ENCODE data around the gene UBE3B.

The UBE3B gene

DNA sequence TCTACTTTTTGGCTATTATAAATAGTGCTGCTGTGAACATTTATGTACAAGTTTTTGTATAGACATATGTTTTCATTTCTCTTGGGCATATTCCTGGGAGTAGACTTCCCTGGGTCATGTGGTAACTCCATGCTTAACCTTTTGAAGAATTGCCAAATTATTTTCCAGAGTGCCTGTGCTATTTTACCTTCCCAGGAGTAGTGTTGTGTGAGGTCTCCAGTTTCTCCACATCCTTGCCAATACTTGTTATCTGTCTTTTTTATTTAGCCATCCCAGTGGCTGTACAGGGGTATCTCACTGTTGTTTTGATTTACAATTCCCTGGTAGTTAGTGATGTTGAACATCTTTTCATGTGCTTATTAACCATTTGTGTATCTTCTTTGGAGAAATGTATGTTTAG, 18.9 kb downstream of the UBE3B start:
- DNase-seq (ENCODE audit: low spot score), result no peak
- TF ChIP-seq, protein P1, sequence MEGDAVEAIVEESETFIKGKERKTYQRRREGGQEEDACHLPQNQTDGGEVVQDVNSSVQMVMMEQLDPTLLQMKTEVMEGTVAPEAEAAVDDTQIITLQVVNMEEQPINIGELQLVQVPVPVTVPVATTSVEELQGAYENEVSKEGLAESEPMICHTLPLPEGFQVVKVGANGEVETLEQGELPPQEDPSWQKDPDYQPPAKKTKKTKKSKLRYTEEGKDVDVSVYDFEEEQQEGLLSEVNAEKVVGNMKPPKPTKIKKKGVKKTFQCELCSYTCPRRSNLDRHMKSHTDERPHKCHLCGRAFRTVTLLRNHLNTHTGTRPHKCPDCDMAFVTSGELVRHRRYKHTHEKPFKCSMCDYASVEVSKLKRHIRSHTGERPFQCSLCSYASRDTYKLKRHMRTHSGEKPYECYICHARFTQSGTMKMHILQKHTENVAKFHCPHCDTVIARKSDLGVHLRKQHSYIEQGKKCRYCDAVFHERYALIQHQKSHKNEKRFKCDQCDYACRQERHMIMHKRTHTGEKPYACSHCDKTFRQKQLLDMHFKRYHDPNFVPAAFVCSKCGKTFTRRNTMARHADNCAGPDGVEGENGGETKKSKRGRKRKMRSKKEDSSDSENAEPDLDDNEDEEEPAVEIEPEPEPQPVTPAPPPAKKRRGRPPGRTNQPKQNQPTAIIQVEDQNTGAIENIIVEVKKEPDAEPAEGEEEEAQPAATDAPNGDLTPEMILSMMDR (IDR thresholded peaks at IDR 0.05; ENCODE audit: extremely low read depth, missing control alignments), result no peak

DNA sequence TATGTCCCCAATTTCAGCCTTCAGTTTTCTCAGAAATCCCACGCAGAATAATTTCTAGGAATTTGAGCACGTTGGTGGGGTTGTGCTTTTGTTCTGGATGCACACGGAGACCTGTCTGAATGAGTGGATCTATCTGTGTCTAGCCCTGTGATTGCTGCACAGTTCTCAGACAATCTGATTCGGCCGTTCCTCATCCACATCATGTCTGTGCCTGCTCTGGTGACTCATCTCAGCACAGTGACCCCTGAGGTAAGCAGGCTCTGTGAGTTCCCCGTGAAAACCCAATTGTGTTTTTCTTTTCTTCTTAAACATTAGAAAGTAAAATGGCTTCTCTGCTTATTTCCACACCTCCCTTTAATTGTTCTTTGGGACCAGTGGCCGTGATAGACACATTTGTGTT, 20.2 kb downstream of the UBE3B start:
- TF ChIP-seq, protein P1 (IDR thresholded peaks at IDR 0.05; ENCODE audit: extremely low read depth, missing control alignments), result no peak
- DNase-seq (ENCODE audit: low spot score), result no peak

DNA sequence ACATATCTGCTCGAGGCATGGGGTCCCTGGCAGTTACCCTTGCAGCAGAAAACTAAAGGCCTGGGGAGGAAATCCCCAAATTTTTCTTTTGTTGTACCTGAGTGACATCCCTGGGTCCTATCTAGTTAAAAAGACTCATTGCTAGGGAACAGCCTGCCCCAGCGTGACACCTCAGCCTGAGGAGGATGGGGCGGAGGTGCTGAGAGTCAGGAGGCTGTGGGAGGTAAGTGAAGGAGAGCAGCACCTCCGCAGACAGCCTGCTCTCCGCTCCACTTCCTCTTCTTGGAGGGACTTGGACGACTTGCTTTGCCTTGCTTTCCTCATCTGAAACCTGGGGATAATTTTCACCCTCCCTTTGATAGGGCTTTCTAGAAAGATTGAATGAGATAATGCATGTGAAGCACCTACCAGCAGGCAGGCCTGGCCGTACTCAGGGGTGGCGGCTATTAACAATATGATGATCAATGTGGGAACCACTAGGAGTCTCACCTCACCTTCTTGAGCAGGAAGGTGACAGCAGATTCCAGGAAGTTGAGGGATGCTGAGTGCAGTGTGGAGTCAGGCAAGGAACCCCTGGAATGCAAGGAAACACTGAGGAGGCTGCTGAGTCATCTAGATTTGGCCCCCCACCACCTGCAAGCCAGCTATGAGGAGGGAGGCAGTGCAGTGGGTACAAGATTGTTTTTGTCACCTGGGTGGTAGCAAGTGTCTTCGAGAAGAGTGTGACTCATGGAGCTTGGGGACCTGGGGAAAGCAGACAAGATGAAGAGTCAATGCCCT, 23.2 kb downstream of the UBE3B start:
- TF ChIP-seq, protein P1 (IDR thresholded peaks at IDR 0.05; ENCODE audit: extremely low read depth, missing control alignments), result no peak

DNA sequence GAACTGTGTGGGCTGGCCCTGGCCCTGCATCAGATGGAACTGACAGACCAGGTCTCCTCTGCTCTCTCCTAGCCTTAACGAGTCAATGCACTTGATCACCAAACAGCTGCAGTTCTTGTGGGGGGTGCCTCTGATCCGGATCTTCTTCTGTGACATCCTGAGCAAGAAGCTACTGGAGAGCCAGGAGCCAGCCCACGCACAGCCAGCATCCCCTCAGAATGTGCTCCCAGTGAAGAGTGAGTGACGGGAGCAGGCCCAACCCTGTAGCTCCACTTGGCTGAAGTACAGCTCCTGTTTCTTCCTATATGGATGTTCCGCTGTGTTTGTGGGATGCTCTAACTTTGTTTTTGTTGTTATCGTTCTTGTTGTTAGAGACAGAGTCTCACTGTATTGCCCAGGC, 23.9 kb downstream of the UBE3B start:
- DNase-seq (ENCODE audit: low spot score), result no peak
- TF ChIP-seq, protein P1 (IDR thresholded peaks at IDR 0.05; ENCODE audit: extremely low read depth, missing control alignments), result no peak

More for the DNA sequence above, 23.2 kb downstream of the UBE3B start:
- DNase-seq (ENCODE audit: low spot score), result no peak

DNA sequence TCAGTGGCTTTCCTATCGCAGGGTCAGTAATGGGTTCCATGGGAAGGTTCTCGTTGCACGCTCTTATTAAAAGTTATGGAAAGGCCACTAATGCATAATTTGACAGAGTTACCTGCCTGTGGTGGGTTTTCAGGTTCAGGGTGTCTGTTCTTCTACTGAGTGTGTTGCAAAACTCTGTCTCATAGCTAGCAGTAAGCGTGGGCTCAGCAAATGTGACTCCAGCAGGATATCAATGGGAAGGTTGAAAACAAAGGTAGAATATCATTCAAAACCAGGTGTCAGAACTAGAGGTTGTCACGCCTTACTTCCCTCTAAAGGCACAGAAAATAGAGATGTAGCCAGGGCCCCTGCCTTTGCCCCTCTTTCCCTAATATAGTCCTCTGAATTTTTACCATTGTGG, 24.9 kb downstream of the UBE3B start:
- TF ChIP-seq, protein P1 (IDR thresholded peaks at IDR 0.05; ENCODE audit: extremely low read depth, missing control alignments), result no peak
- no peak for DNase-seq (ENCODE audit: low spot score)

DNA sequence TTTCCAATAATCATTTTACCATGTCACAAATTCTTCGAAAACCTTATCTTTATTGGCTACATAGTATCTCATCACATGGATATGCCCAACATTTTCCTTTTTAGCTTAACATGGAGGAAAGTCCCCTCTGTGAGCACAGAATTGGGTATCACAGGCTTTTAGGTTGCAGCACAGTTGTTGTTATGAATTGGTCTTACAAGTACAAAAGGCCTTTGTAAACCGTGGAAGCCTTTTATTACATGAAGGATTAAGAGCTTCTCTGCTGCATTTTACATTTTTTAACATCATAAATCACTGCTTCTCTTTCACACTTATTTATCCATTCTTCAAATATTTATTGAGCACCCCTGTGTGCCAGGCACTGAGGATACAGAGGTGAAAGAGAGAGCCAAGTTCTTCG, 26.2 kb downstream of the UBE3B start:
- DNase-seq (ENCODE audit: low spot score), result no peak
- TF ChIP-seq, protein P1 (IDR thresholded peaks at IDR 0.05; ENCODE audit: extremely low read depth, missing control alignments), result no peak

DNA sequence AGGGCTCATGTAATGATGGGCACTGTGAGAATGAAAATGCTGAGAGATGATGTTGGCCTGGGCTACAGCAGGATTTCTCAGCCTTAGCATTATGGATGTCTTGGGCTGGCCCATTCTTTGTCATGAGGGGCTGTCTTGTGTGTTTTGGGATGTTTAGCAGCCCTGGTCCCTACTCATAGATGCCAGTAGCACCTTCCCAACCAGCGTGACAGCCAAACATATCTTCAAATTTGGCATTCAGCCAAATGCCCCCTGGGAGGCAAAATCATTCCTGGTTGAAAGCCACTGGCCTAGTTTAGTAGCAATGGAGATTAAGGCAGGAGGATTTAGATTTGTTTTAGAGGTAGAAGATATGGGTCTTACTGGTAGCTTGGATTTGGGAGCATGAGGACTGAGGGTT, 26.6 kb downstream of the UBE3B start:
- DNase-seq (ENCODE audit: low spot score), result no peak
- TF ChIP-seq, protein P1 (IDR thresholded peaks at IDR 0.05; ENCODE audit: extremely low read depth, missing control alignments), result no peak

Measured in GM20000 (cell line).